Psoas muscle (tissue), 8 donors: ENCODE measurements around the gene ZBTB4. TPM values are rescaled to one million over a fixed set of nuclear protein-coding genes. Genes with fewer than 3 reads are reported as not detected.

Source experiments
- ATAC-seq, 4 donors: fragments of 200-7000 bp; cut with Tn5 transposase; one replicate each; pipeline ENCODE4 v1.9.1; 2020; ENCODE audit warnings: moderate library complexity in 3 of 4, mild to moderate bottlenecking in 2 of 4
- DNase-seq, 2 donors: peaks; one replicate each; pipeline ENCODE4 v3.0.0-alpha.2; 2020
- H3K27ac ChIP-seq: fragments of 200-600 bp; one replicate; pipeline ENCODE4 v1.8.0; 2022
- H3K27me3 ChIP-seq, 3 donors: fragments of 200-600 bp in 1 of 3; one replicate each; pipeline versions ENCODE4 v1.6.1 to v1.8.0; 2013 to 2022; ENCODE audit warnings: low read length in 2 of 3, mild to moderate bottlenecking in 2 of 3, moderate library complexity in 1 of 3; ENCODE audit not compliant: insufficient read depth in 3 of 3
- H3K36me3 ChIP-seq, 2 donors: fragments of 200-600 bp in 1 of 2; one replicate each; pipeline versions ENCODE4 v1.6.1 to v1.8.0; 2013 to 2022; ENCODE audit warnings: low read depth in 1 of 2, mild to moderate bottlenecking in 1 of 2, moderate library complexity in 1 of 2; ENCODE audit not compliant: insufficient read depth in 1 of 2
- H3K4me1 ChIP-seq: fragments of 200-600 bp; one replicate; pipeline ENCODE4 v1.8.0; 2022
- H3K4me3 ChIP-seq: fragments of 200-600 bp; one replicate; pipeline ENCODE4 v1.8.0; 2022; ENCODE audit warnings: mild to moderate bottlenecking
- H3K9me3 ChIP-seq: fragments of 200-600 bp; one replicate; pipeline ENCODE4 v1.8.0; 2022
- CTCF ChIP-seq: fragments of 200-600 bp; IDR thresholded peaks from one replicate; pipeline ENCODE4 v1.8.0; 2022; ENCODE audit warnings: antibody characterized with exemption
- WGBS, 3 donors: extraction: QIAGEN DNeasy Blood & Tissue Kit; methylation state at CpG; one replicate each; pipeline versions ENCODE4 v1.1.6 to v1.1.7; 2013; 5-methylcytosine and 5-hydroxymethylcytosine counted together
- intact Hi-C, 2 donors: fragments of 100-400 bp; cut with DNase I; formaldehyde crosslinking; loops; one replicate each; pipeline versions ENCODE4 v1.11.0 to v1.14.2; 2022
- polyA plus RNA-seq, 3 donors: library from polyadenylated mRNA; stranded (reverse); fragments of 200-250 nt; gene quantifications; one replicate each; pipeline ENCODE4 v1.2.3, GENCODE V29; 2013
- total RNA-seq, 4 donors: library from RNA; stranded (reverse); fragmentation: NEBNext Ultra II Directional in 2 of 4; extraction: Animal tissue kit (Norgen Biotek cat#: 25700) in 2 of 4; gene quantifications; one replicate each; pipeline versions ENCODE4 v1.2.1 to v1.2.4, GENCODE V29; 2021 to 2023
- donor health status: healthy with polysubstance abuse.
- donor health status: DM: no; HTN: no; CAD: no; lungs with moderate emphysema.
- donor health status: Bipolar disorder and iron deficiency.
- donor health status: healthy.
- donor health status: DM: yes; HTN: yes; CAD: no.
- donor health status: DM: no; HTN: no; CAD: no.
- donor health status: DM: no; HTN: no; CAD: no.
- donor health status: DM: yes; HTN: yes; CAD: no.

The ZBTB4 gene
- total and polyA plus RNA-seq, 7 donors = 10.3 to 43.2 (median 29.3) TPM

GRCh38 chr17:7437950-7438614 lies 41.3 kb downstream of the ZBTB4 start:
- no peaks in the 10 kb centered on the region for H3K27me3 ChIP-seq
- H3K4me3 ChIP-seq = peak overlapping the region; percentile 72
- intact Hi-C loops = loop anchor here (2.0 to 10.0 kb wide), 6 partner anchors 43 to 247 kb away; partner anchors contain the start of genes KCTD11 (in 2 of the 2), SENP3 (in 2 of the 2), SLC35G6 (in 1 of the 2) and TP53 (in 1 of the 2)
- peaks cover 44% of the 10 kb centered on the region for H3K4me1 ChIP-seq
- H3K27ac ChIP-seq = peak overlapping the region; percentile 100
- peak in 1 of 4 donors; percentile 6 for ATAC-seq
- H3K36me3 ChIP-seq = no peaks in the 10 kb centered on the region
- 29 to 39% (median 29%) methylated on average over 47 to 48 of the region's 48 CpGs for WGBS, 3 donors
- peak; percentile 76 to 85 for DNase-seq
- no peak for TF ChIP-seq CTCF
- H3K9me3 ChIP-seq = no peaks in the 10 kb centered on the region

GRCh38 chr17:7437369-7437863 lies 42.0 kb downstream of the ZBTB4 start:
- intact Hi-C loops = loop anchor here (5.0 to 10.0 kb wide), 3 partner anchors 85 to 247 kb away; partner anchors contain the start of genes KCTD11 (in 1 of the 2), SENP3 (in 1 of the 2), TP53 (in 1 of the 2) and WRAP53 (in 1 of the 2)
- Histone ChIP-seq H3K27me3 (no peaks in the 10 kb centered on the region), H3K27ac (peak overlapping the region; percentile 100), H3K9me3 (no peaks in the 10 kb centered on the region), H3K4me3 (peak overlapping the region; percentile 72), H3K4me1 (peaks cover 44% of the 10 kb centered on the region), H3K36me3 (no peaks in the 10 kb centered on the region)
- 23 to 35% (median 32%) methylated on average over 19 to 31 of the region's 31 CpGs for WGBS, 3 donors
- DNase-seq (no peak), ATAC-seq (peak in 1 of 4 donors; percentile 0)
- no peak for TF ChIP-seq CTCF

GRCh38 chr17:7436556-7437368 lies 42.7 kb downstream of the ZBTB4 start:
- H3K36me3 ChIP-seq = no peaks in the 10 kb centered on the region
- no peaks in the 10 kb centered on the region for H3K9me3 ChIP-seq
- ATAC-seq (peak; percentile 70 to 79 (median 78)), DNase-seq (peak; percentile 83 to 91)
- peak; percentile 88 for TF ChIP-seq CTCF
- H3K4me1 ChIP-seq = peaks cover 44% of the 10 kb centered on the region
- intact Hi-C loops = loop anchor here (5.0 to 10.0 kb wide), 3 partner anchors 84 to 248 kb away; partner anchors contain the start of genes KCTD11 (in 1 of the 2), SENP3 (in 1 of the 2), TP53 (in 1 of the 2) and WRAP53 (in 1 of the 2)
- H3K27ac ChIP-seq = peak overlapping the region; percentile 100
- no peaks in the 10 kb centered on the region for H3K27me3 ChIP-seq
- peak overlapping the region; percentile 72 for H3K4me3 ChIP-seq
- WGBS, 3 donors = 3 to 4% (median 3%) methylated on average over 84 to 92 of the region's 92 CpGs

GRCh38 chr17:7435676-7436555 lies 43.5 kb downstream of the ZBTB4 start:
- Histone ChIP-seq H3K4me3 (peak overlapping the region; percentile 72), H3K27me3 (no peaks in the 10 kb centered on the region), H3K4me1 (peaks cover 38% of the 10 kb centered on the region), H3K27ac (peak overlapping the region; percentile 100), H3K36me3 (no peaks in the 10 kb centered on the region), H3K9me3 (no peaks in the 10 kb centered on the region)
- ATAC-seq (peak in 2 of 4 donors; percentile 4), DNase-seq (peak; percentile 52 to 70)
- 10 to 11% (median 11%) methylated on average over 47 to 49 of the region's 49 CpGs for WGBS, 3 donors
- intact Hi-C loops = loop anchor here (2.0 to 10.0 kb wide), 4 partner anchors 31 to 249 kb away; partner anchors contain the start of genes KCTD11 (in 1 of the 2), SENP3 (in 1 of the 2), TMEM256 (in 1 of the 2) and TP53 (in 1 of the 2)
- no peak for TF ChIP-seq CTCF
